BE2C (cell line): ENCODE data around the gene RPL3.

Experiments used
- DNase-seq: peaks from one replicate; pipeline ENCODE4 v3.0.0-alpha.2; 2020
- H3K27me3 ChIP-seq: fragments of 250-450 bp; sonication (Bioruptor Pico); 2 replicates; pipeline ENCODE4 v1.5.1; 2020; ENCODE audit warnings: mild to moderate bottlenecking
- H3K36me3 ChIP-seq: fragments of 250-450 bp; sonication (Bioruptor Pico); 2 replicates; pipeline ENCODE4 v1.5.1; 2020; ENCODE audit warnings: mild to moderate bottlenecking
- H3K4me1 ChIP-seq: fragments of 250-450 bp; sonication (Bioruptor Pico); 2 replicates; pipeline ENCODE4 v1.5.1; 2020
- H3K4me3 ChIP-seq: 2 replicates; pipeline ENCODE4 v1.5.1; 2011; ENCODE audit warnings: low read depth, low read length
- H3K9me3 ChIP-seq: fragments of 250-450 bp; sonication (Bioruptor Pico); 2 replicates; pipeline ENCODE4 v1.5.1; 2020
- CTCF ChIP-seq: IDR thresholded peaks from 2 replicates; pipeline ENCODE4 v1.5.1; 2012; ENCODE audit warnings: mild to moderate bottlenecking, low read depth, low read length

Gene RPL3

GRCh38 chr22:39364714-39365491 lies 45.5 kb upstream of the RPL3 start:
- peaks cover 15% of the 10 kb centered on the region; the same call in 1 of the 2 replicates for H3K4me1 ChIP-seq
- peaks cover 4% of the 10 kb centered on the region for H3K36me3 ChIP-seq
- no peak overlapping the region for H3K4me3 ChIP-seq
- TF ChIP-seq CTCF, result no peak
- DNase-seq, result no peak
- no peaks in the 10 kb centered on the region for H3K27me3 ChIP-seq
- no peaks in the 10 kb centered on the region for H3K9me3 ChIP-seq

GRCh38 chr22:39363751-39364515 lies 44.5 kb upstream of the RPL3 start:
- DNase-seq, result peak; percentile 52
- Histone ChIP-seq H3K9me3 (no peaks in the 10 kb centered on the region), H3K36me3 (peaks cover 6% of the 10 kb centered on the region), H3K4me3 (no peak overlapping the region), H3K4me1 (peaks cover 15% of the 10 kb centered on the region; the same call in 1 of the 2 replicates), H3K27me3 (no peaks in the 10 kb centered on the region)
- no peak for TF ChIP-seq CTCF

- DNase-seq, result no peak
- no peak for TF ChIP-seq CTCF
- Histone ChIP-seq H3K4me3 (no peak overlapping the region), H3K27me3 (no peaks in the 10 kb centered on the region), H3K36me3 (peaks cover 10% of the 10 kb centered on the region), H3K4me1 (peaks cover 15% of the 10 kb centered on the region; the same call in 1 of the 2 replicates), H3K9me3 (no peaks in the 10 kb centered on the region)
Observed at GRCh38 chr22:39362932-39363331, 43.5 kb upstream of the RPL3 start.

GRCh38 chr22:39362271-39362670 lies 42.8 kb upstream of the RPL3 start:
- peaks cover 15% of the 10 kb centered on the region; the same call in 1 of the 2 replicates for H3K4me1 ChIP-seq

GRCh38 chr22:39361496-39361895 lies 42.1 kb upstream of the RPL3 start:
- Histone ChIP-seq H3K4me1 (peaks cover 15% of the 10 kb centered on the region; the same call in 1 of the 2 replicates), H3K4me3 (no peak overlapping the region), H3K36me3 (peaks cover 10% of the 10 kb centered on the region), H3K27me3 (no peaks in the 10 kb centered on the region), H3K9me3 (no peaks in the 10 kb centered on the region)
- no peak for TF ChIP-seq CTCF
- no peak for DNase-seq

More at GRCh38 chr22:39362271-39362670, 42.8 kb upstream of the RPL3 start:
- H3K27me3 ChIP-seq, result no peaks in the 10 kb centered on the region
- H3K9me3 ChIP-seq, result no peaks in the 10 kb centered on the region
- DNase-seq, result no peak
- peaks cover 10% of the 10 kb centered on the region for H3K36me3 ChIP-seq
- H3K4me3 ChIP-seq, result no peak overlapping the region
- no peak for TF ChIP-seq CTCF
